Inferior parietal cortex (tissue), 1 donor: Measurements from ENCODE around the gene SPATA13.
"Not testable (repeated sequence)": the region's sequence is repeated elsewhere in the genome, so short reads cannot be mapped to it uniquely, and the experiment has no call there.

Experiments
- DNase-seq: peaks from one replicate; pipeline ENCODE4 v3.0.0-alpha.2; 2016; ENCODE audit errors: extremely low spot score

Gene SPATA13

GRCh38 chr13:24309300-24309699, 148.8 kb downstream of the SPATA13 start, which contains the start of gene C1QTNF9:
TSS of gene C1QTNF9 (plus strand) at chr13:24309580. CDS start at chr13:24316004, 6,424 bp downstream.
- DNase-seq = not testable (repeated sequence)

- DNase-seq = peak; percentile 18
These were observed 152.9 kb downstream of the SPATA13 start for GRCh38 chr13:24313439-24313838.

DNA sequence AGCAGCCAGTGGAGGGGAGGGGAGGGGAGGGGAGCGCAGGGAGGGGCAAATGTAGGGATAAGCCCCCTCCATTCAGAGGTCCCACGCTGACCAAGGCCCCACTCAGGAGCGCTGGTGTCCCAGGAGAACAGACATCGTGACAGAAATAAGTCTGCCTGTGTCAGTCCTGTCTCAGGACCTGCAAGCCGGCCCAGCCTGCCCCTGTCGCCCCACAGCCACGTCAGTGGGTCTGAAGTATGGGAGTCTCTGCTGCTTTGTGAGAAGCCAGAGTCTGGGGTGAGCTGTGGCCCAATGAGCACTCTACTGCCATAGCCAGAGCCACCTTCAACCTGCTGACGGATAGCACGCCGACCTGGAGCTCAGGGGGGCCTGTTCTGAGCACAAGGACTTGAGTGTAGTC, 157.3 kb downstream of the SPATA13 start:
- DNase-seq = not testable (repeated sequence)

- DNase-seq = not testable (repeated sequence)
These were observed 158.4 kb downstream of the SPATA13 start for GRCh38 chr13:24318878-24319277.

DNA sequence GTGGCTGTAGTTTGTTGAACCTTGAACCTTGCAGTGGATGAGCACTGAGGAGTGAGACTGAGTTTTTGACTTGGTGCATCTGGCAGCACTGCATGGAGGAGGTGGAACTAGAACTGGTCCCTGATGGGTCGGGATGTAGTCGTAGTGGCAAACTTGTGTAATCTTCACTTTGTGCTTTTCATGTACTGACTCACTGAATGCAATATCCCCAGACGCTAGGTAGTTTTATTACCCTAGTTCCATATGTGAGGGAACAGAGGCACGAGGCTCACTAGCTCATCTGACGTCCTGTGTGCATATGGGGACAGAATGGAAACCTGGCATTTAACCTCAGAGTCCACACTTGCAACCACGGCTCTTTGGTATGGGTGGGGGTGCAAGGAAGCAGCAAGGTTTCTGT, 159.1 kb downstream of the SPATA13 start:
- DNase-seq = not testable (repeated sequence)

GRCh38 chr13:24321416-24321815, 160.9 kb downstream of the SPATA13 start:
- DNase-seq = not testable (repeated sequence)

DNA sequence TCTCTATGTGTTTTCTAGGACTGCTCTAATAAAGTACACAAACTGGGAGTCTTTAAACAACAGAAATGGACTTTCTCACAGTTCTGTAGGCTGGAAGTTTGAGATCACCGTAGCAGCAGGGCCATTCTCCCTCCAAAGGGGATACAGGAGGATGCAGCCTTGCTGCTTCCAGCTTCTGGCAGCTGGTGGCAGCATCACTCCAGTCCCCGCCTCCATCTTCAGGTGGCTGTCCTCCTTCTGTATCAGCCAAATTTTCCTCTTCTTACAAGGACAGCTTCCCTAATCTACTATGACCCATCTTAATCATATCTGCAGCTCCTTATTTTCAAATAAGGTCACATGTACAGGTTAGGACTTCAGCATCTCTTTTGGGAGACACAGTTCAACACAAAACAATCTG, 161.9 kb downstream of the SPATA13 start:
- not testable (repeated sequence) for DNase-seq

GRCh38 chr13:24323036-24323738, 162.7 kb downstream of the SPATA13 start:
- DNase-seq = no peak

GRCh38 chr13:24323739-24324075, 163.2 kb downstream of the SPATA13 start:
- DNase-seq = no peak

DNA sequence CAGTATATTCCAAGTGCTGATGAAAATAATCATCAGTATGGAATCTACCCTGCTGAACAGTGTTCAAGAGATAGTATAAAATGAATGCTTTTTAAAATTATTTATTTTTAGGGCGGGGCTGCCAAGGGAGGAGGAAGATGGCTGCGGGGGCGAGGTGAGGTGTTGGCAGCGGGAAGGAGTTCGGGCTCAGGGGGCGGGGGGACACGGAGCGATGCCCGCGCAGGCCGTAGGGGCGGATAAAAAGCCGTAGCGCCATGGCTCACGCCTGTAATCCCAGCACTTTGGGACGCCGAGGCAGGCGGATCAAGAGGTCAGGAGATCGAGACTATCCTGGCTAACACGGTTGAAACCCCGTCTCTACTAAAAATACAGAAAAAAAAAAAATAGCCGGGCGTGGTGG, 167.1 kb downstream of the SPATA13 start:
- not testable (repeated sequence) for DNase-seq

GRCh38 chr13:24328145-24328544, 167.6 kb downstream of the SPATA13 start:
- DNase-seq = no peak

GRCh38 chr13:24338721-24339120, 178.2 kb downstream of the SPATA13 start:
- DNase-seq = no peak

GRCh38 chr13:24339937-24340607, 179.6 kb downstream of the SPATA13 start:
- DNase-seq = no peak

DNA sequence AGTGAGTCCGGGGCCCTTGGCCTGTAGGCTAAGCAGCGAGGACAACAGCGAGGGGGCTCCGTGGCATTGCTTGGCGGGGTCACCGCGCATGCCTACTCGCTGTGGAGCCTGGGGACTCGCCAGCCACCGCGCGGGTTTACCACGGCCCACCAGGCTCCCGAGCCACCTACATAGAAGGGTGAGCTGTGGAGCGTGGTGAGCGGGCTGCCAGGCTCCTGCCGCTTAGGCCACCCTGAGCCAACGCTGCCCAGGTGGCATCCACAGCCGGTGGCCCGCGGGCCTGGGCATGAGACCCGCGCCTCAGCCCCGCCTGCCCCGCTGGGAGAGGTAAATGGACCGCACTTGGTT, 180.1 kb downstream of the SPATA13 start:
- no peak for DNase-seq

GRCh38 chr13:24341439-24341838, 180.9 kb downstream of the SPATA13 start:
- no peak for DNase-seq

- DNase-seq = no peak
These were observed 187.9 kb downstream of the SPATA13 start for GRCh38 chr13:24348385-24348784.

- no peak for DNase-seq
These were observed 188.4 kb downstream of the SPATA13 start for GRCh38 chr13:24348797-24349515.

DNA sequence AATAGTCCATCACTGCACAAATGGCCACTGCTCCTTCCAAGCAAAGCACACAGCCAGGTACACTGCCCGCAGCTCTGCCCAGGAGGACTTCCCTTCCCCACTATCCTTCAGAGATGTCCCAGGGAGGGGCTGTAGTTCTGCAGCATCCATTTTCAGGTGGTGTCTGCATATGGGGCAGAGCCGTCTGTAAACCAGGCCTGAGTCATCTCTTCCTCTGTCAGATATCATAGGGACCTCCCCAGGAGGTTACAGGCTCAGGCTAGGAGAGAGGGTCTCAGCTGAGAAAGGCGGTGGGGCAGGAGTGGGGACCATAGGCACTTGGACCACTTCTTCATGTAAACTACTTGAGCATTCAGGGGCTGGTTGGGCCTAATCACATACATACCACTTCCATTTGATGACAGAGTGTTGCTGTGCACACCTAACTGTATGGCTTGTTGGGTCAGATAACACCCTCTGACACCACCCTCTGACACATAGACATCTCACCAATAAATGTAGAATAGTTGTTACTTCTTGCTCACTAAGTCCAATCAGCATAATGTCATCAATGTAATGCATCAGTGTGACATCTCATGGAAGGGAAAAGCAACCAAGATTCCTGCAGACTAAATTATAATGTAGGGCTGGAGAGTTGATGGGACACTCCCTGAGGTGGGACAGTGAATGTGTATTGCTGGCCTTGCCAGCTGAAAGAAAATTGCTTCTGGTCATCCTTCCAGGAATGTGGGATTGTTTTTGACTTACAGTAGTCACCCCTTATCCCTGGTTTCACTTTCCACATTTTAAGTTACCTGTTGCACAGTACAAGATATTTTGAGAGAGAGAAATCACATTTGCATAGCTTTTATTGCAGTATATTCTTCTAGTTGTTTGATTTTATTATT, 189.5 kb downstream of the SPATA13 start:
- DNase-seq = not testable (repeated sequence)

DNA sequence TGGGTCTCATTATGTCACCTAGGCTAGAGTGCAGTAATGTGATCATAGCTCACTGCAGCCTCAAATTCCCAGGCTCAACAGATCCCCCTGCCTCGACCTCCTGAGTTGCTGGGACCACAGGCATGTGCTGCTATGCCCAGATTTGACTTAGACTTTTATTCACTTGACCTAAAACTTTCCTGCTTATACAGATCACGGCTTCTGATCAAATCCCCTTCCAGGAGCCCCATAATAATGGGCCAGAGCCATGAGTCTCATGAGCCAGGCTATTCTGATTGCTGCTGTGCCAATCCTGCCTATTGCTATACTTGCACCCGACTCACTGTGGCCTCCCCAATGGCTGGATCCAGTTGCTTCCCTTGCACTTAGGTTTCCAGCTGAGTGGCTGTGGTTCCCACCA, 190.9 kb downstream of the SPATA13 start:
- DNase-seq = no peak

DNA sequence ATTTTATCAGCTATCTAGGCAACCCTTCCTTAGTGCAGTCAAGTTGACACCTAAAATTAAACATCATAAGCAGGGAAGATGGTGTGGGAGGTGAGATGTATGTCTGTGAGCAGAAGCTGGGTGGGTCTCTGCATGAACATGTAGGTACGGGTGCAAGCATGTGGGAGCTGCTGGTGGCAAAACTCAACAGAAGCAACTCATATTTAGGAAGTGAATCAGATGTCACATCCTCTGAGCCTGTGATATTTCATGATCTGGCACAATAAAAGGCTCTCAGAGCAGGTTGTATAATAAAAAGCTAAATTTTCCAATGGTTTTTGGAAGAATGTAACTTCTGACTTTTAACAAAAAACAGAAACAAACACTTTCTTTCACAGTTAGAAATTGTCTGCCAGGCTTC, 193.2 kb downstream of the SPATA13 start:
- no peak for DNase-seq

- DNase-seq = no peak
These were observed 194.6 kb downstream of the SPATA13 start for GRCh38 chr13:24355103-24355502.

DNA sequence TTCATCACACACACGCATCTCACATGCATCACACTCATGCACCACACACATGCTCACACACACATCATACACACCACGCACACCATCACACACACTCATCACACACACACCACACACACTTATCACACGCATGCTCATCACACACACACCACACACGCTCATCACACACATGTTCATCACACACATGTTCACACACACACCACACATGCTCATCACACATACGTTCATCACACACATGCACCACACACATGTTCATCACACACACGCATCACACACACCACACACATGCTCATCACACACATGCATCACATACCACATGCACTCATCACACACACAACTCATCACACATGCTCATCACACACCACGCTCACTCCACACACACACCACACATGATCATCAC, 195.8 kb downstream of the SPATA13 start:
- no peak for DNase-seq
